Naive thymus-derived CD8-positive, alpha-beta T cell (primary cell): ENCODE measurements around the gene MAP3K21. TPM values are rescaled to one million over a fixed set of nuclear protein-coding genes. Genes with fewer than 3 reads are reported as not detected.

Experiments
- ATAC-seq, 2 donors: fragments of 150-1000 bp; cut with Tn5 transposase in 1 of 2; sonication (Bioruptor Pico), chemical (Tn5 transposase) in 1 of 2; 1 replicate in 1 of 2; 2 replicates in 1 of 2; pipeline ENCODE4 v1.10.0; 2021; ENCODE audit warnings: mild to moderate bottlenecking in 2 of 2, moderate library complexity in 2 of 2
- POLR2A ChIA-PET: fragments of 350-600 bp; sonication (Branson Sonifier 250); formaldehyde crosslinking; loops from one replicate; lab custom pipeline; 2021; ENCODE audit warnings: antibody characterized with exemption; lab: Charles Lee
- DNase-seq, 10 donors: peaks; one replicate each; pipeline versions ENCODE4 v3.0.0 to v3.0.0-alpha.2; 2020 to 2022
- H3K27ac Mint-ChIP-seq, 10 donors: one replicate each; pipeline ENCODE4 v1.8.0; 2020 to 2022; ENCODE audit warnings: mild to moderate bottlenecking in 10 of 10, mixed read lengths in 10 of 10, moderate library complexity in 4 of 10, inconsistent platforms in 1 of 10
- H3K27me3 Mint-ChIP-seq, 5 donors: one replicate each; pipeline ENCODE4 v1.8.0; 2021 to 2022; ENCODE audit warnings: mixed read lengths in 5 of 5
- H3K36me3 Mint-ChIP-seq, 3 donors: one replicate each; pipeline ENCODE4 v1.8.0; 2020 to 2022; ENCODE audit warnings: mixed read lengths in 3 of 3, mild to moderate bottlenecking in 2 of 3, inconsistent platforms in 1 of 3
- H3K4me1 Mint-ChIP-seq, 4 donors: one replicate each; pipeline ENCODE4 v1.8.0; 2021 to 2022; ENCODE audit warnings: mixed read lengths in 4 of 4
- H3K4me3 Mint-ChIP-seq, 10 donors: one replicate each; pipeline ENCODE4 v1.8.0; 2020 to 2022; ENCODE audit warnings: mild to moderate bottlenecking in 10 of 10, mixed read lengths in 10 of 10, moderate library complexity in 6 of 10, inconsistent platforms in 1 of 10
- H3K9me3 Mint-ChIP-seq, 9 donors: one replicate each; pipeline ENCODE4 v1.8.0; 2020 to 2022; ENCODE audit warnings: mixed read lengths in 9 of 9, mild to moderate bottlenecking in 3 of 9, inconsistent platforms in 1 of 9, moderate library complexity in 1 of 9
- polyA plus RNA-seq, 3 donors: library from polyadenylated mRNA; unstranded; fragments of 300-500 nt; fragmentation: Illumina TruSeq; gene quantifications; one replicate each; pipeline ENCODE4 v1.2.3, GENCODE V29; 2021
- total RNA-seq, 8 experiments: library from RNA in 2 of 8; stranded (reverse) in 2 of 8; gene quantifications; one replicate each; pipeline ENCODE4 v1.2.3 and lab custom pipeline; 2021 to 2026

The MAP3K21 gene
- total RNA-seq = 1 to 10 TPM; 1.0 to 1.4 TPM
- polyA plus RNA-seq = under 1 TPM; 0.06 to 0.27 (median 0.06) TPM
- total RNA-seq (lab: John Stamatoyannopoulos, UW) = 0.86 to 4.4 (median 2.1) reads per million in 6 experiments

DNA sequence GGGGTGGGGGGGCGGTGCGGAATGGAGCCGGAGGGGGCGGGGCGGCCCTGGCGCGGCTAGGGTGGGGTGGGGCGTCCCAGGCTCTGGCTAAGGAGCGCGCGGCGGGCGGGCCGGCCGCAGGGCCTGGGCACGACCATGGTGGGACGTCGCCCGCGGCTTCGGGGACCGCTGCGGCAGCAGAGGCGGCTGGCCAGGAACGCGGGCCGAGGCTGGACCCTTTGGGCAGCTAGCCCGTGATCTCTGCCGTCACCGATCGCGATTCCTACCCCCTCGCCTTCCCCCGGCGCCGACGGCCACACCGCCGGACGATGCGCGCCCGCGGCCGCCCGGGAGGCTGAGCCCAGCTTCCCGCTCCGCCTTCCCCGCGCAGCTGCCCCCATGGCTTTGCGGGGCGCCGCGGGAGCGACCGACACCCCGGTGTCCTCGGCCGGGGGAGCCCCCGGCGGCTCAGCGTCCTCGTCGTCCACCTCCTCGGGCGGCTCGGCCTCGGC is at the start of gene MAP3K21:
Gene MAP3K21 (plus strand): TSS at position 74 of the 491 bp plus-strand sequence. CDS start 305 bp downstream, at position 379.
- peak in 1 of 10 donors; percentile 19 for DNase-seq
- peak within 1 kb of the TSS in 8 of 10 donors; percentile 21 to 93 (median 66) for H3K27ac Mint-ChIP-seq

DNA sequence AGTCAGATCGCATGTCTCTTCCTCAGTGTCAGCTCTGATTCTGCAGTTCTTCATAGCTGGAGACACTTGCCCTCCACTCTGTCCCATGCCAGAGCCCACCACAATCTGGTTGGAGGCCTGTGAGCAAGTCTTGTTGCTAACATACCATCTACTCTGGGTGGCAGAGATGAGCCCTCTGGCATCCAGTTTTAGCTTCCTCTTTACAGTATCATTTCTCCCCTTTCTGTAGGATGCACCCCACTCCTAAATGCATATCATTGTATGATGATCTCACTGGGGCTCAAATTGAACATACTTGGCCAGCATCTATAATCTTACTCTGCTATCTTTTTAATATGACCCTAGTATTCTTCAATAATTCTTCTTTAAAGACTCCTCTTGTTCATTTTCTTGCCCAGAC is 48.9 kb upstream of the MAP3K21 start:
- no peak for DNase-seq
- Mint-ChIP-seq H3K9me3 (no peaks in the 10 kb centered on the region), H3K4me3 (no peak overlapping the region), H3K27me3 (no peaks in the 10 kb centered on the region), H3K4me1 (peaks cover 19 to 30% (median 26%) of the 10 kb centered on the region in 4 donors), H3K27ac (no peak overlapping the region), H3K36me3 (peaks cover 8 to 14% (median 13%) of the 10 kb centered on the region in 3 donors)
- POLR2A ChIA-PET = no interaction called here
- no peak for ATAC-seq

More for the DNA sequence above, at the start of gene MAP3K21:
- Mint-ChIP-seq H3K36me3 (no peaks in the 10 kb centered on the region), H3K4me3 (peak within 1 kb of the TSS; percentile 77 to 93 (median 84)), H3K27me3 (peaks cover 10 to 12% (median 11%) of the 10 kb centered on the region in 5 donors), H3K9me3 (no peaks in the 10 kb centered on the region), H3K4me1 (peaks cover 5 to 17% (median 9%) of the 10 kb centered on the region in 4 donors)
- POLR2A ChIA-PET = interaction anchor here (0.6 to 0.7 kb wide), 2 partner anchors 11 to 33 kb away, joined by 3 read pairs; partner anchors contain the start of gene PCNX2
- ATAC-seq = peak; percentile 25 to 49

DNA sequence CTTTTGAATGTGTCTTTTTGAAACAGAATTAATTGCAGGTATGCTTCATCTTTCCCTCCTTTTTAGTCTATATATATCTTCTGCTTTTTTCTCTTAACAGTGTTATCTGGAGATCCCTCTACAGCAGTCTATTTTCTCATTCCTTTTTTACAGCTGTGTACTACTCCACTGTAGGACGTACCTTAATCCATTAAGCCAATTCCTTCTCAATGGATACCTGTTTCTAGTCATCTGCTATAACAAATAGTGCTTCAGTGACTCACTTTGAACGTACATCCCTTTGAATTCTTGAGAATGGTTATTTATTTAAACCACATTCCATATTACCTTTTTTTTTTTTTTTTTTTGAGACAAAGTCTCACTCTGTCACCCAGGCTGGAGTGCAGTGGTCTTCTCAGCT is 47.6 kb upstream of the MAP3K21 start:
- POLR2A ChIA-PET = no interaction called here
- Mint-ChIP-seq H3K27ac (peak overlapping the region in 1 of 10 donors; percentile 67), H3K36me3 (peaks cover under 1 to 8% (median 6%) of the 10 kb centered on the region in 3 donors), H3K4me1 (peaks cover 15 to 27% (median 21%) of the 10 kb centered on the region in 4 donors), H3K4me3 (no peak overlapping the region), H3K9me3 (no peaks in the 10 kb centered on the region), H3K27me3 (no peaks in the 10 kb centered on the region)
- ATAC-seq (no peak), DNase-seq (no peak)

DNA sequence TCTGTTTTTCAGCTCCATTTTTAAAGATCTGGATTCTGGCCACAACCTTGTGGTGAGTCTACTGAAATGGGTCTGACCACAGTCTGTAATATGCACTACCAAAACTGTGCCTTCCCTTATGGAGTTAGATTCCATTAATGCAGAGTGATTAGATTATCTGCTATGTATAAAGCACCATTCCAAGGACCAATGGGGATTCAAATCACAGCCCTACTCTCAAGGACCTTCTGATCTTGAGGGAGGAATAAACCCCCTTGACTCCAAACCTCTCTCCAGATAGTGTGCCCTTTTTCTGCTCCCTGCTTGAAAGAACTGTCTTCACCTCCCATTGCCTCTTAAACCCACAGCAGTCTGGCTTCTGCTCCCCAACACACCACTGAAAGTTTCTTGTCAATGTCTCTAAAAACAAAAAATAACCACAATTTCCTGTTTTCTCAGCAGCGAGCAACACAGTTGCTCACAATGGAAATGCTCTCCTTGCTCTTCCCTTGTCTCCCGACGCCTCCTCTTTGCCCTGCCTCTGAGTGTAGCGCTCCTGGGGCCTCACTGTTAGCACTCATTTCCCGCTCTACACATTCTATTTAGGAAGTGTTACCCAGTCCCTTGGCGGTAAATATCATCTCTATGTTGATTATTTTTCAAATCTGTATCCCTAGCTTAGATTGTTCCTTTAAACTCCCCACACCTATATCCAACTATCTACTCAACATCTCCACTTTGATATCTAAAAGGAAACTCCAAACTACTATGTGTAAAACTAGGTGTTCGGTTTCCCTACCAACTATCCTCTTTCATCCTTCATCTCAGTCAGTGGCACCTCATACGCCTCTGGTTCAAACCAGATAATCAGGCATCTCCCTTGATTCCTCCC is 45.6 kb upstream of the MAP3K21 start:
- H3K4me3 Mint-ChIP-seq = peak overlapping the region in 9 of 10 donors; percentile 33 to 76 (median 48)
- POLR2A ChIA-PET = interaction anchor here (1.3 kb wide), 1 partner anchor 13 kb away, joined by 5 read pairs; the partner anchor contains the start of gene PCNX2
- peaks cover 18 to 26% (median 21%) of the 10 kb centered on the region in 4 donors for H3K4me1 Mint-ChIP-seq
- DNase-seq (peak in 3 of 10 donors; percentile 14 to 39 (median 24)), ATAC-seq (peak; percentile 72 to 77)
- no peaks in the 10 kb centered on the region for H3K9me3 Mint-ChIP-seq
- peaks cover 0 to 4% (median 0%) of the 10 kb centered on the region in 3 donors for H3K36me3 Mint-ChIP-seq
- peak overlapping the region; percentile 6 to 89 (median 66) for H3K27ac Mint-ChIP-seq
- no peaks in the 10 kb centered on the region for H3K27me3 Mint-ChIP-seq

DNA sequence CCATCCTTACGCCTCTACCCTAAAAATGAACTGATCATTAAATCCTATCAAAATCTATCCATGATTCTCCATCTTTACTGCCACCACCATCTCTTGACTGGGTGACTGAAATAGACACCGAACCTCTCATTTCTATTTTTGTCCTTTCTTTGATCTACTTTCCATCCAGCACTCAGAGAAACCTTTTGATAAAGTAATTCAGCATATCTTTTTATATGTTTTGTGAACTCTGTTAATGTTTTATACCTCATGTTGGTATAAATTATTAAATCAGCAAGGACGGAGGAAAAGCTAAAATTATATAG is 45.0 kb upstream of the MAP3K21 start:
- peak overlapping the region; percentile 6 to 89 (median 66) for H3K27ac Mint-ChIP-seq
- peak overlapping the region in 9 of 10 donors; percentile 0 to 76 (median 48) for H3K4me3 Mint-ChIP-seq
- H3K36me3 Mint-ChIP-seq = peaks cover 0 to 6% (median 0%) of the 10 kb centered on the region in 3 donors
- H3K4me1 Mint-ChIP-seq = peaks cover 14 to 26% (median 18%) of the 10 kb centered on the region in 4 donors
- H3K27me3 Mint-ChIP-seq = no peaks in the 10 kb centered on the region
- POLR2A ChIA-PET = interaction anchor here (1.3 kb wide), 1 partner anchor 12 kb away, joined by 5 read pairs; the partner anchor contains the start of gene PCNX2
- H3K9me3 Mint-ChIP-seq = no peaks in the 10 kb centered on the region
- DNase-seq = no peak
- no peak for ATAC-seq

DNA sequence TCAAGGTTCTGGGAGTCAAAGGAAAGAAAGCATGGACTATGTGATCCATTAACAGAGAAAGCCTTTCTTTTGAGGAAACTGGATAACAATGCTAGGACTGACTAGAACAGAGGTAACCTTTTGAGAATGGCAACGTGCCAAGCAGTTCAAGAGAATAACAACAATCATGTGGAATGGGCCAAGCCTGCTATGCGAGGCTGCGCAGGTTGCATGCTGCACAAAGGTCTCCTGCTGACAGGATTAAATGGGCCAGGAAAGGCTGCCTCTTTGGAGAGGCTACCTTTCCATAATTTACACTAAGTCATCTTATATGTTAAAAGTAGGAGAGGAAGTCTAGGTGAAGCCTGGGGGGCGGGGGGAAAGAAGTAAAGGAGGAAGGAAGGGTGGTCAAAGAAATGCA is 37.8 kb upstream of the MAP3K21 start:
- Mint-ChIP-seq H3K27ac (peak overlapping the region in 1 of 10 donors; percentile 60), H3K9me3 (no peaks in the 10 kb centered on the region), H3K4me1 (peaks cover 8 to 26% (median 17%) of the 10 kb centered on the region in 4 donors), H3K4me3 (no peak overlapping the region), H3K36me3 (peaks cover 3 to 24% (median 10%) of the 10 kb centered on the region in 3 donors), H3K27me3 (no peaks in the 10 kb centered on the region)
- POLR2A ChIA-PET = no interaction called here
- DNase-seq = no peak
- ATAC-seq = no peak

DNA sequence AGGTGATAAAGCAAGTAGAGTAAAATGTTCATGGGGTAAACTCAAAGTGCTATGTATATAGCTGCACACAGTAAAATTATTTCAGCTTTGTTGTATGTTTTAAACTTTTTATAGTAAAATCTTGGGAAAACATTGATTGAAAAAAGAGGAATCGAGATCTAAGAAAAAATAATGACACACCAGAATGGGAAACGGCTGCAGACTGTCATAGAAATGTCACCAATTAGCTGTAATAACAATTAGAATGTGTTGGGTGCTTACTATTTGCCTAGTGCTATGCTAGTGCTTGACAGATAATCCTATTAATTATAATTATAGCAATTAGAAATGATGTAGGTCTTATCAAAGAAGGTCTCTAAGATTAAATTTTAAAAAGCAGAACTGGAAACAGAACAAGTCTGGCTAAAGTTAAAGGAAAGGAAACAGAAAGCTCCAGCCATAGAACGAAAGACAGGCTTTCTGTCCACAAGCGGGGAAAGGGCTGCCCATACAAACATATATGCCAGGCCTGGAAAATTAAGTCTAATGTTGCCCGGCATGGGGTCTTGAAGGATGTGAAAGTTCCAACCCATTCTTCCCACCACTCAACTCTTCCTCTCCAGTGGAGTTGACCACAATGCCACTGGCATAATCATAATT is 37.0 kb upstream of the MAP3K21 start:
- POLR2A ChIA-PET = no interaction called here
- Mint-ChIP-seq H3K4me3 (no peak overlapping the region), H3K27me3 (no peaks in the 10 kb centered on the region), H3K9me3 (no peaks in the 10 kb centered on the region), H3K27ac (peak overlapping the region in 1 of 10 donors; percentile 41), H3K4me1 (peaks cover 12 to 31% (median 24%) of the 10 kb centered on the region in 4 donors), H3K36me3 (peaks cover 3 to 24% (median 10%) of the 10 kb centered on the region in 3 donors)
- DNase-seq (no peak), ATAC-seq (no peak)

DNA sequence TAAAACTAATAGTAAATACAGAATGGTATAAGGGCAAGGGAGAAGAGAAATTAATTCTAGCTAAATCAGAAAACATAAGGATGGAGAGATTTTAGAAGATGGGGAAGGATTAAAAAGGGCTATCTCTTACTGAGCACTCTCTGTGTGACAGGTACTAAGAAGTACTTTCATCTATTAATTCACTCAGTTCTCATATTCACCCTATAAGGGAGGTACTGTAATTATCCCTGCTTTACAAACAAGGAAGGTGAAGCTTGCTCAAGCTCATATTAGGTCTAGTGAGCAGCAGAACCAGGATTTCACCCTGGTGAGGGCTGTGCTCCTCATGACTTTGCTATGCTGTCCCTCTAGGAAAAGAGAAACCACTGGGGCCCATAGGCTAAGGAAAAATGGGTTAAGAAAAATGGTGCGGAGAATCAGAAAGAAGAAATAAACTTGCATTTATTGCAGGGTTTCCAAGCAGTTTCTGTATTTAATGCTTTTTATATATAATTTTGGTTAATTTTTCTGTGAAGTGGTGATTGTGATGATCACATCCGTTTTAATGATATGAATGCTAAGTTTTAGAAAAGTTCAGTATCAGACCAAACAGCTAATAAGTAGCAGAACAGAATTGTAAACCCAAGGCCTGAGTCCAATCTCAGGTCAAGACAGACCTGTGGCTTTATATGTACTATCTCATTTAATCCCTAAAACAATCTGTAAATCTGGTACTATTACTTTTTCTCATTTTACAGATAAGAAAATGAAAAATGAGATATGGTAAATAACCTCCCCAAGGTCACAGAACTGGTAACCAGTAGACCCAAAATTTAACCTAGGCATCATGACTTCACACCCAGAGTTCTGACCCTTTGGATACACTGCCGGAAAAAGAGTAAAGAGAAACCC is 33.7 kb upstream of the MAP3K21 start:
- peaks cover 14 to 39% (median 29%) of the 10 kb centered on the region in 4 donors for H3K4me1 Mint-ChIP-seq
- DNase-seq (no peak), ATAC-seq (no peak)
- H3K4me3 Mint-ChIP-seq = peak overlapping the region in 8 of 10 donors; percentile 15 to 95 (median 52)
- H3K27me3 Mint-ChIP-seq = no peaks in the 10 kb centered on the region
- POLR2A ChIA-PET = no interaction called here
- H3K9me3 Mint-ChIP-seq = no peaks in the 10 kb centered on the region
- peak overlapping the region in 8 of 10 donors; percentile 26 to 93 (median 83) for H3K27ac Mint-ChIP-seq
- H3K36me3 Mint-ChIP-seq = peaks cover 0 to 7% (median 6%) of the 10 kb centered on the region in 3 donors

DNA sequence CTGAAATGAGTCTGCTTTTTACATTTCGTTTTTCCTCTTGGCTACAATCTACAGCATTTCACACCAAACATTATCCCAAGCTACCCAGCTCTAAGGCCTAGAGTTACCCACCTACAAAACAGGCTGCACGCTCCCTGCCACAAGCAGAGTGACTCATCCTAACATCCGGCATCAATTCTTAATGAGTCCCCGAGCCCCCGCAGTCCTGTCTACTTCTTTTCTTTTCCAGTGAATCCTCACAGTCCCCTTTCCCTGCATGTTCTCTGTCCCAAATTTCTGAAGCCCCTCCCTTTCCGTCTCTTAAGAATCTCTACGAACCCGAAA is 32.6 kb upstream of the MAP3K21 start:
- Mint-ChIP-seq H3K27me3 (no peaks in the 10 kb centered on the region), H3K4me3 (peak overlapping the region; percentile 84 to 96 (median 90)), H3K4me1 (peaks cover 11 to 35% (median 29%) of the 10 kb centered on the region in 4 donors), H3K9me3 (no peaks in the 10 kb centered on the region), H3K36me3 (no peaks in the 10 kb centered on the region), H3K27ac (peak overlapping the region; percentile 79 to 93 (median 86))
- DNase-seq = peak in 9 of 10 donors; percentile 1 to 58 (median 20)
- ATAC-seq = peak; percentile 60 to 70
- POLR2A ChIA-PET = interaction anchor here (1.3 kb wide), 3 partner anchors 12 to 1032 kb away, joined by 3 to 5 read pairs (median 3); partner anchors contain the start of gene MAP3K21

DNA sequence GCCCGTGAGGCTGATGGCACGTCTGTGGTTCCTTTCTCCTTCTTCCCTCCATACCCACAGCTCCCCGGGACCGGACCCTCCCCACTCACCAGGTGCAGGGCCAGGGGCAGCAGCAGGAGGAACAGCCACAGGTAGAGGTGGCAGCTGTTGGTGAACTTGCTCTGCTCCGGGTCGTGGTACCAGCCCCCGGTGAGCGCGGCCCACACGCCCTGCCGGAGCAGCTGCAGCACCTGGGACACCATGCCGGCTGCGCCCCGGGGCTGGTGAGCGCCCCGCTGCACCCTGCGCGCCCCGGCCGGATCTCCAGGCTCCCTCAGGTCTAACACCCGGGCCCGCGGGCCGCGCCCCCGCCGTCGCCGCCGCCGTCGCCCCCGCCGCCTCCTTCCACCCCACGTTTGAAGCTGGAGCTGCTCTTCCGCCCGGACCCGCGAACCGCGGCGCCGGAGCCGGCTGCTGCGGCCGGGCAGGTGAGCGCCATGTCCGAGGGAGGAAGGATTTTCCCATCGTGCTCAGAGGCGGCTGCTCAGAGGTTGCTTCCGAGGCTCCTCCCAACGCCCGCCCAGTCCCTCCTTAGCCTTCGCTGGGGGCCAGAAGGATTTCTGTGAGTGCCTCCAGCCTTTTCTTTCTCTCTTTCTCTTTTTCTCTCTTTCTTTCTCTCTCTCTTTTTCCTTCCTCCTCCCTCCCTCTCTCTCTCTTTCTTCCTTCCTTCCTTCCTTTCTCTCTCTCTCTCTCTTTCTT is 32.1 kb upstream of the MAP3K21 start, which contains the start of gene PCNX2:
Gene PCNX2 (minus strand): TSS at position 489 of the 738 bp plus-strand sequence. CDS start 247 bp downstream, at position 242.
- H3K4me1 Mint-ChIP-seq = peaks cover 11 to 34% (median 28%) of the 10 kb centered on the region in 4 donors
- ATAC-seq = peak; percentile 93
- no peaks in the 10 kb centered on the region for H3K9me3 Mint-ChIP-seq
- H3K4me3 Mint-ChIP-seq = peak within 1 kb of the TSS; percentile 84 to 96 (median 91)
- no peaks in the 10 kb centered on the region for H3K27me3 Mint-ChIP-seq
- no peaks in the 10 kb centered on the region for H3K36me3 Mint-ChIP-seq
- peak within 1 kb of the TSS; percentile 82 to 93 (median 89) for H3K27ac Mint-ChIP-seq
- peak; percentile 33 to 69 (median 52) for DNase-seq
- POLR2A ChIA-PET = interaction anchor here (1.3 kb wide), 3 partner anchors 13 to 1031 kb away, joined by 3 to 5 read pairs (median 3); partner anchors contain the start of gene MAP3K21

DNA sequence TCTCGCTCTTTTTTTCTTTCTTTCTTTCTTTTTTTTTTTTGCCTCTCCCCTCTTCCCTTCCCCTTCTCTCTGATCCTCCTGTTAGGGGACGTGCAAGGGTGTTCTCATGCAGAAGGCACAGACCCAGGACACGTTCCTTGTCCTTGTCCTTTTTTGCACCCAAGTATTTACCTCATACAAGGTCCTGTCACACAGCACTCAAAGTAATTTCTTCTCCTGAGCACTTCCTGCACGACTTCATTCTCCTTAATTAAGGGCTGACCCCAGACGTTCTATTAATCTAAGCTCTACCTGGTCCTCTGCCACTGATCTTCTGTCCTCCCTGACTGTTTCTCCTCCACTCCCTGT is 31.6 kb upstream of the MAP3K21 start:
- Mint-ChIP-seq H3K4me3 (peak overlapping the region; percentile 84 to 96 (median 91)), H3K9me3 (peaks cover 0 to under 1% (median 0%) of the 10 kb centered on the region in 9 donors), H3K27ac (peak overlapping the region; percentile 73 to 93 (median 83)), H3K36me3 (no peaks in the 10 kb centered on the region), H3K4me1 (peaks cover 11 to 32% (median 28%) of the 10 kb centered on the region in 4 donors), H3K27me3 (peaks cover 0 to under 1% (median 0%) of the 10 kb centered on the region in 5 donors)
- POLR2A ChIA-PET = no interaction called here
- DNase-seq = no peak
- ATAC-seq = no peak
